Putamen (tissue), 1 donor: ENCODE data around the gene NEUROD2.

Experiments used
- DNase-seq: peaks from one replicate; pipeline ENCODE4 v3.0.0-alpha.2; 2016; ENCODE audit warnings: low spot score

NEUROD2 gene

GRCh38 chr17:39618246-39618913, 10.7 kb upstream of the NEUROD2 start:
- no peak for DNase-seq

GRCh38 chr17:39617446-39618245, 9.9 kb upstream of the NEUROD2 start:
- DNase-seq: no peak

- DNase-seq: no peak
Observed at GRCh38 chr17:39617100-39617445, 9.4 kb upstream of the NEUROD2 start.

- DNase-seq: no peak
Observed at GRCh38 chr17:39615434-39615833, 7.7 kb upstream of the NEUROD2 start.

GRCh38 chr17:39614545-39615157, 6.9 kb upstream of the NEUROD2 start:
- no peak for DNase-seq

GRCh38 chr17:39612935-39613464, 5.3 kb upstream of the NEUROD2 start:
- DNase-seq: no peak

GRCh38 chr17:39612291-39612894, 4.7 kb upstream of the NEUROD2 start:
- no peak for DNase-seq

GRCh38 chr17:39611401-39612112, 3.8 kb upstream of the NEUROD2 start:
- no peak for DNase-seq

GRCh38 chr17:39609416-39610025, 1.8 kb upstream of the NEUROD2 start:
- DNase-seq: no peak

GRCh38 chr17:39608142-39608981, 642 bp upstream of the NEUROD2 start:
- DNase-seq: no peak

GRCh38 chr17:39607057-39607850, 466 bp downstream of the NEUROD2 start:
- no peak for DNase-seq

GRCh38 chr17:39606434-39607056, 1.2 kb downstream of the NEUROD2 start:
- DNase-seq: no peak

GRCh38 chr17:39605492-39606433, 2.0 kb downstream of the NEUROD2 start:
- no peak for DNase-seq

GRCh38 chr17:39604911-39605491, 2.7 kb downstream of the NEUROD2 start:
- DNase-seq: no peak

GRCh38 chr17:39603304-39604016, 4.3 kb downstream of the NEUROD2 start:
- DNase-seq: no peak

GRCh38 chr17:39602533-39603303, 5.0 kb downstream of the NEUROD2 start:
- DNase-seq: no peak
